H1 (cell line): ENCODE data around the gene WNT11. TPM values are rescaled to one million over a fixed set of nuclear protein-coding genes. Genes with fewer than 3 reads are reported as not detected.

Experiments used
- CTCF ChIA-PET: fragments of 300-600 bp; sonication (Branson Sonifier 250); formaldehyde crosslinking; loops from one replicate; lab custom pipeline; 2021; ENCODE audit not compliant: partially characterized antibody; lab: Charles Lee
- POLR2A ChIA-PET: fragments of 300-600 bp; sonication (Branson Sonifier 250); formaldehyde crosslinking; loops from one replicate; lab custom pipeline; 2021; ENCODE audit warnings: inconsistent platforms; ENCODE audit not compliant: partially characterized antibody; lab: Charles Lee
- DNase-seq, 2 experiments: peaks; one replicate each; pipeline versions ENCODE4 v3.0.0 to v3.0.0-alpha.2; 2010 to 2022; ENCODE audit warnings: low spot score in 2 of 2, low read depth in 1 of 2, mixed read lengths in 1 of 2
- FAIRE-seq: peaks from 2 replicates; lab custom pipeline; 2011; peaks lifted over from hg19 to GRCh38; lab: Jason Lieb, UNC
- H2AFZ ChIP-seq: 2 replicates; pipeline ENCODE4 v1.8.1; 2012; ENCODE audit warnings: low read length, inconsistent platforms
- H2AK5ac ChIP-seq: 2 replicates; pipeline ENCODE4 v1.6.1; 2013; ENCODE audit warnings: low read depth, low read length
- H2BK120ac ChIP-seq: replicated peaks from 2 replicates; pipeline ENCODE3; 2013; ENCODE audit warnings: low read depth, low read length, inconsistent platforms
- H2BK12ac ChIP-seq: 2 replicates; pipeline ENCODE4 v1.6.1; 2013; ENCODE audit warnings: low read depth, low read length
- H2BK15ac ChIP-seq: 2 replicates; pipeline ENCODE4 v1.6.1; 2013; ENCODE audit warnings: low read length
- H2BK20ac ChIP-seq: 2 replicates; pipeline ENCODE4 v1.6.1; 2013; ENCODE audit warnings: low read length
- H2BK5ac ChIP-seq: 2 replicates; pipeline ENCODE4 v1.6.1; 2013; ENCODE audit warnings: low read depth, low read length
- H3K14ac ChIP-seq: 2 replicates; pipeline ENCODE4 v1.6.1; 2013; ENCODE audit warnings: inconsistent platforms; ENCODE audit not compliant: insufficient read length
- H3K18ac ChIP-seq: 2 replicates; pipeline ENCODE4 v1.6.1; 2013; ENCODE audit warnings: low read length; ENCODE audit errors: extremely low read depth
- H3K23ac ChIP-seq: 2 replicates; pipeline ENCODE4 v1.6.1; 2013; ENCODE audit warnings: inconsistent platforms; ENCODE audit not compliant: insufficient read length
- H3K23me2 ChIP-seq: 2 replicates; pipeline ENCODE4 v1.6.1; 2013; ENCODE audit warnings: low read depth, low read length
- H3K27ac ChIP-seq: 2 replicates; pipeline ENCODE4 v1.6.1; 2011; ENCODE audit warnings: low read depth, low read length, inconsistent platforms
- H3K27me3 ChIP-seq, 4 experiments: replicated peaks in 1 of 4; 1 replicate in 1 of 4; 2 replicates in 3 of 4; pipeline versions ENCODE4 v1.6.1 to v1.8.1; 2011 to 2013; ENCODE audit warnings: low read length in 3 of 4, mild to moderate bottlenecking in 3 of 4, inconsistent platforms in 2 of 4, mixed read lengths in 2 of 4, moderate library complexity in 1 of 4; ENCODE audit not compliant: control insufficient read depth in 3 of 4, insufficient read depth in 3 of 4; ENCODE audit errors: extremely low read depth in 1 of 4
- H3K36me3 ChIP-seq, 4 experiments: 2 replicates each; pipeline versions ENCODE4 v1.6.1 to v1.8.1; 2011 to 2013; ENCODE audit warnings: mild to moderate bottlenecking in 4 of 4, low read length in 3 of 4, moderate library complexity in 2 of 4, control low read depth in 1 of 4, inconsistent platforms in 1 of 4; ENCODE audit not compliant: insufficient read depth in 4 of 4, control insufficient read depth in 2 of 4
- H3K4ac ChIP-seq: replicated peaks from 2 replicates; pipeline ENCODE3; 2013; ENCODE audit warnings: low read length, low read depth, mixed read lengths, inconsistent platforms; ENCODE audit not compliant: insufficient read length
- H3K4me1 ChIP-seq, 4 experiments: replicated peaks in 1 of 4; 1 replicate in 1 of 4; 2 replicates in 3 of 4; pipeline versions ENCODE4 v1.6.1 to v1.8.1; 2011 to 2013; ENCODE audit warnings: low read length in 3 of 4, inconsistent platforms in 2 of 4, mixed read lengths in 1 of 4; ENCODE audit not compliant: insufficient read depth in 4 of 4, control insufficient read depth in 3 of 4
- H3K4me2 ChIP-seq, 2 experiments: 2 replicates each; pipeline versions ENCODE4 v1.6.1 to v1.8.1; 2011 to 2013; ENCODE audit warnings: low read depth in 2 of 2, low read length in 2 of 2, control low read depth in 1 of 2, inconsistent platforms in 1 of 2, mild to moderate bottlenecking in 1 of 2; ENCODE audit not compliant: insufficient read depth in 1 of 2
- H3K4me3 ChIP-seq, 4 experiments: fragments of 200-600, 300-600 bp in 1 of 4; sonication (generic), shearing (Covaris generic), sonication (Bioruptor Twin) in 1 of 4; 2 replicates each; pipeline versions ENCODE4 v1.5.1 to v1.8.1; 2011 to 2016; ENCODE audit warnings: low read length in 4 of 4, low read depth in 3 of 4, control low read depth in 2 of 4, inconsistent platforms in 2 of 4, mild to moderate bottlenecking in 2 of 4, mixed read lengths in 1 of 4, moderate library complexity in 1 of 4; ENCODE audit not compliant: insufficient read depth in 2 of 4; ENCODE audit errors: extremely low read depth in 1 of 4
- H3K56ac ChIP-seq: replicated peaks from 2 replicates; pipeline ENCODE3; 2013; ENCODE audit warnings: low read depth, mild to moderate bottlenecking, mixed read lengths, low read length, inconsistent platforms; ENCODE audit not compliant: insufficient read length
- H3K79me1 ChIP-seq: 2 replicates; pipeline ENCODE4 v1.6.1; 2013; ENCODE audit warnings: low read depth, low read length, control low read depth
- H3K79me2 ChIP-seq, 2 experiments: 2 replicates each; pipeline versions ENCODE4 v1.6.1 to v1.8.1; 2012 to 2013; ENCODE audit warnings: low read length in 2 of 2, mild to moderate bottlenecking in 2 of 2, inconsistent platforms in 1 of 2; ENCODE audit not compliant: insufficient read depth in 2 of 2, control insufficient read depth in 1 of 2
- H3K9ac ChIP-seq, 4 experiments: replicated peaks in 1 of 4; 1 replicate in 1 of 4; 2 replicates in 3 of 4; pipeline versions ENCODE4 v1.6.1 to v1.8.1; 2011 to 2013; ENCODE audit warnings: low read depth in 3 of 4, low read length in 3 of 4, control low read depth in 2 of 4, mild to moderate bottlenecking in 2 of 4, moderate library complexity in 2 of 4, inconsistent platforms in 1 of 4; ENCODE audit errors: extremely low read depth in 1 of 4
- H3K9me3 ChIP-seq, 2 experiments: 2 replicates each; pipeline versions ENCODE4 v1.6.1 to v1.8.1; 2012 to 2013; ENCODE audit warnings: mild to moderate bottlenecking in 2 of 2, moderate library complexity in 2 of 2, control low read depth in 1 of 2, inconsistent platforms in 1 of 2, low read depth in 1 of 2, low read length in 1 of 2, mixed read lengths in 1 of 2; ENCODE audit not compliant: insufficient read depth in 2 of 2
- H4K20me1 ChIP-seq, 2 experiments: replicated peaks in 1 of 2; 2 replicates each; pipeline versions ENCODE3 to v1.8.1; 2011 to 2013; ENCODE audit warnings: inconsistent platforms in 2 of 2, low read length in 2 of 2, mild to moderate bottlenecking in 1 of 2; ENCODE audit not compliant: insufficient read depth in 2 of 2, control insufficient read depth in 1 of 2
- H4K5ac ChIP-seq: 2 replicates; pipeline ENCODE4 v1.6.1; 2013; ENCODE audit warnings: low read length, low read depth, mixed read lengths, inconsistent platforms; ENCODE audit not compliant: insufficient read length
- H4K8ac ChIP-seq: 2 replicates; pipeline ENCODE4 v1.8.0; 2013; ENCODE audit warnings: mild to moderate bottlenecking, moderate library complexity, low read length, inconsistent platforms; ENCODE audit not compliant: insufficient read depth; ENCODE audit errors: extremely low read depth
- H4K91ac ChIP-seq: replicated peaks from 2 replicates; pipeline ENCODE3; 2013; ENCODE audit warnings: low read length, mixed read lengths, inconsistent platforms; ENCODE audit not compliant: insufficient read length
- BACH1 ChIP-seq: IDR thresholded peaks from 2 replicates; pipeline ENCODE4 v1.6.1; 2012; ENCODE audit warnings: low read length, improper control_type of control experiment
- GABPA ChIP-seq: IDR thresholded peaks from 2 replicates; pipeline ENCODE4 v1.6.1; 2011; ENCODE audit warnings: mild to moderate bottlenecking, low read length, moderate library complexity, borderline replicate concordance; ENCODE audit not compliant: insufficient read depth
- TAF7 ChIP-seq: optimal IDR thresholded peaks from 2 replicates; pipeline ENCODE3; 2011; ENCODE audit warnings: low read depth, mild to moderate bottlenecking, inconsistent platforms, low read length, moderate library complexity, borderline replicate concordance
- WGBS, 2 experiments: shearing (Covaris generic) in 1 of 2; methylation state at CpG; one replicate each; pipeline versions ENCODE4 v1.1.6 to v1.1.7; 2013 to 2015; ENCODE audit warnings: low lambda C conversion rate in 2 of 2, mixed read lengths in 2 of 2, inconsistent platforms in 1 of 2, low coverage in 1 of 2, missing lambda C conversion rate in 1 of 2; ENCODE audit not compliant: insufficient replicate concordance in 2 of 2, insufficient coverage in 1 of 2, insufficient read length in 1 of 2; ENCODE audit errors: extremely low coverage in 1 of 2, missing lambda C conversion rate in 1 of 2; 5-methylcytosine and 5-hydroxymethylcytosine counted together
- polyA plus RNA-seq, 7 experiments: library from polyadenylated mRNA; depleted of rRNA in 3 of 7; stranded (reverse) in 5 of 7; unstranded in 2 of 7; fragments of >200 nt in 5 of 7; fragments of 200-250 nt in 2 of 7; gene quantifications; 1 replicate in 5 of 7; 2 replicates in 1 of 7; 4 replicates in 1 of 7; pipeline versions ENCODE4 v1.2.1 to v1.2.3, GENCODE V29; 2011 to 2013; ENCODE audit warnings: missing spikeins in 2 of 7, mixed read lengths in 2 of 7
- total RNA-seq: library from RNA; stranded (reverse); fragmentation: NEBNext Ultra II Directional; extraction: Animal tissue kit (Norgen Biotek cat#: 25700); gene quantifications from 2 replicates; pipeline ENCODE4 v1.2.1, GENCODE V29; 2021

Gene WNT11
- total and polyA plus RNA-seq, 2 of the 8 experiments (the other 6 are each of a cell fraction or from before 2014, with no cell fraction given), result 0.11 to 0.45 TPM

GRCh38 chr11:76149713-76150112 lies 56.6 kb downstream of the WNT11 start:
- H4K20me1 ChIP-seq, result no peaks in the 10 kb centered on the region
- ChIA-PET CTCF (interaction anchor here (0.8 to 2.3 kb wide), 7 partner anchors 11 to 253 kb away, joined by 3 to 13 read pairs (median 4); no protein-coding TSS in a partner anchor), POLR2A (no interaction called here)
- TF ChIP-seq TAF7 (no peak), GABPA (no peak), BACH1 (no peak)
- no peak overlapping the region for H3K4ac ChIP-seq
- H4K5ac ChIP-seq, result no peak overlapping the region
- no peak overlapping the region for H3K4me2 ChIP-seq
- no peak overlapping the region for H2AFZ ChIP-seq
- H3K79me1 ChIP-seq, result no peaks in the 10 kb centered on the region
- no peak overlapping the region for H3K14ac ChIP-seq
- no peak overlapping the region for H2BK15ac ChIP-seq
- no peak overlapping the region for H2BK120ac ChIP-seq
- H3K9me3 ChIP-seq, result no peaks in the 10 kb centered on the region
- H4K8ac ChIP-seq, result no peak overlapping the region
- no peak overlapping the region for H3K4me3 ChIP-seq
- no peak overlapping the region for H3K27ac ChIP-seq
- H2BK12ac ChIP-seq, result no peak overlapping the region
- no peaks in the 10 kb centered on the region for H3K36me3 ChIP-seq
- no peak overlapping the region for H3K56ac ChIP-seq
- DNase-seq (no peak), FAIRE-seq (no peak)
- H3K9ac ChIP-seq, result no peak overlapping the region
- peaks cover 0 to 3% (median 2%) of the 10 kb centered on the region in 4 experiments; a peak in 2 of 7 replicates for H3K4me1 ChIP-seq
- H2AK5ac ChIP-seq, result no peak overlapping the region
- no peak overlapping the region for H4K91ac ChIP-seq
- H3K79me2 ChIP-seq, result no peaks in the 10 kb centered on the region
- no peak overlapping the region for H2BK5ac ChIP-seq
- WGBS, 2 experiments, result 90% methylated on average over 3 of the region's 6 CpGs; no CpG with 5 or more reads in 1 of the 2 experiments
- no peaks in the 10 kb centered on the region for H3K23me2 ChIP-seq
- H3K23ac ChIP-seq, result no peak overlapping the region
- H2BK20ac ChIP-seq, result no peak overlapping the region
- peaks cover 0 to 14% (median 11%) of the 10 kb centered on the region in 4 experiments; a peak in 5 of 7 replicates for H3K27me3 ChIP-seq
- H3K18ac ChIP-seq, result no peak overlapping the region
